SK-N-SH treated with all-trans-retinoic acid at 6 μM for 48 hours (cell line): ENCODE results near the gene PTPN11.

Experiments used
- ATAC-seq: fragments of 200-7000 bp; cut with Tn5 transposase; 3 replicates; pipeline ENCODE4 v1.9.1; 2020; ENCODE audit warnings: mild to moderate bottlenecking, moderate library complexity
- ARNTL ChIP-seq: fragments of 450-650 bp; formaldehyde crosslinking; IDR thresholded peaks from 2 replicates; pipeline ENCODE4 v1.5.0; 2020; ENCODE audit warnings: low read depth, mild to moderate bottlenecking, moderate library complexity, borderline replicate concordance
- BACH2 ChIP-seq: fragments of 250-450 bp; sonication (Bioruptor Pico); IDR thresholded peaks from 2 replicates; pipeline ENCODE4 v1.9.0; 2021; ENCODE audit warnings: mild to moderate bottlenecking, borderline replicate concordance
- CSDC2 ChIP-seq: fragments of 250-450 bp; sonication (Bioruptor Pico); IDR thresholded peaks from 2 replicates; pipeline ENCODE4 v1.5.0; 2020; ENCODE audit warnings: mild to moderate bottlenecking, moderate library complexity
- CSRNP3 ChIP-seq: fragments of 250-450 bp; sonication (Bioruptor Pico); IDR thresholded peaks from 2 replicates; pipeline ENCODE4 v1.5.1; 2021; ENCODE audit warnings: mild to moderate bottlenecking, moderate library complexity
- ESRRG ChIP-seq: fragments of 250-450 bp; sonication (Bioruptor Pico); IDR thresholded peaks from 2 replicates; pipeline ENCODE4 v1.6.1; 2021; ENCODE audit warnings: mild to moderate bottlenecking
- GLIS3 ChIP-seq: fragments of 250-450 bp; sonication (Bioruptor Pico); IDR thresholded peaks from 2 replicates; pipeline ENCODE4 v1.5.0; 2020; ENCODE audit warnings: mild to moderate bottlenecking, moderate library complexity
- ISL1 ChIP-seq: fragments of 250-450 bp; sonication (Bioruptor Pico); IDR thresholded peaks from 2 replicates; pipeline ENCODE4 v2.1.2; 2022; ENCODE audit warnings: mild to moderate bottlenecking, moderate library complexity
- OSR1 ChIP-seq: fragments of 250-450 bp; sonication (Bioruptor Pico); IDR thresholded peaks from 2 replicates; pipeline ENCODE4 v1.8.0; 2022; ENCODE audit warnings: moderate library complexity, mild to moderate bottlenecking, inconsistent platforms
- PATZ1 ChIP-seq: fragments of 250-450 bp; sonication (Bioruptor Pico); IDR thresholded peaks from 2 replicates; pipeline ENCODE4 v1.8.0; 2020; ENCODE audit warnings: mild to moderate bottlenecking, moderate library complexity, borderline replicate concordance
- POU6F1 ChIP-seq: fragments of 250-450 bp; sonication (Bioruptor Pico); IDR thresholded peaks from 2 replicates; pipeline ENCODE4 v1.8.0; 2021; ENCODE audit warnings: low read depth, mild to moderate bottlenecking, moderate library complexity, borderline replicate concordance
- PPARA ChIP-seq: fragments of 250-450 bp; sonication (Bioruptor Pico); IDR thresholded peaks from 2 replicates; pipeline ENCODE4 v1.5.0; 2020; ENCODE audit warnings: mild to moderate bottlenecking, borderline replicate concordance
- TCF4 ChIP-seq: fragments of 250-450 bp; sonication (Bioruptor Pico); IDR thresholded peaks from 2 replicates; pipeline ENCODE4 v1.8.0; 2021; ENCODE audit warnings: mild to moderate bottlenecking, moderate library complexity, borderline replicate concordance
- TOX ChIP-seq: fragments of 250-450 bp; sonication (Bioruptor Pico); IDR thresholded peaks from 2 replicates; pipeline ENCODE4 v1.8.0; 2021; ENCODE audit warnings: mild to moderate bottlenecking, moderate library complexity, borderline replicate concordance
- TSHZ2 ChIP-seq: fragments of 250-450 bp; sonication (Bioruptor Pico); IDR thresholded peaks from 2 replicates; pipeline ENCODE4 v1.5.0; 2020; ENCODE audit warnings: mild to moderate bottlenecking, moderate library complexity
- ZC3H10 ChIP-seq: fragments of 250-450 bp; sonication (Bioruptor Pico); IDR thresholded peaks from 2 replicates; pipeline ENCODE4 v1.5.1; 2021; ENCODE audit warnings: mild to moderate bottlenecking, moderate library complexity
- ZFP3 ChIP-seq: fragments of 250-450 bp; sonication (Bioruptor Pico); IDR thresholded peaks from 2 replicates; pipeline ENCODE4 v1.5.0; 2020; ENCODE audit warnings: mild to moderate bottlenecking, moderate library complexity
- ZFP30 ChIP-seq: fragments of 450-650 bp; formaldehyde crosslinking; IDR thresholded peaks from 2 replicates; pipeline ENCODE4 v1.5.0; 2022; ENCODE audit warnings: mild to moderate bottlenecking, moderate library complexity
- ZNF565 ChIP-seq: fragments of 450-650 bp; formaldehyde crosslinking; conservative IDR thresholded peaks from 2 replicates; pipeline ENCODE4 v1.5.0; 2020; ENCODE audit warnings: low read depth, mild to moderate bottlenecking, moderate library complexity

The PTPN11 gene

GRCh38 chr12:112506513-112507166, 87.9 kb downstream of the PTPN11 start (continued):
- no peak for TF ChIP-seq TSHZ2 (CRISPR knock-in tag)
- TF ChIP-seq ZFP3 (CRISPR knock-in tag): no peak

- no peak for ATAC-seq
- no peak for TF ChIP-seq ZFP30 (CRISPR knock-in tag)
- TF ChIP-seq ARNTL (CRISPR knock-in tag): no peak
- no peak for TF ChIP-seq GLIS3
- no peak for TF ChIP-seq OSR1
- TF ChIP-seq CSRNP3 (CRISPR knock-in tag): no peak
- no peak for TF ChIP-seq BACH2 (CRISPR knock-in tag)
- no peak for TF ChIP-seq CSDC2 (CRISPR knock-in tag)
- TF ChIP-seq TCF4: no peak
- TF ChIP-seq PPARA (CRISPR knock-in tag): no peak
- no peak for TF ChIP-seq ZFP3 (CRISPR knock-in tag)
- no peak for TF ChIP-seq POU6F1 (CRISPR knock-in tag)
- TF ChIP-seq ZNF565 (CRISPR knock-in tag): no peak
These were observed 94.7 kb downstream of the PTPN11 start for GRCh38 chr12:112513471-112513870.

GRCh38 chr12:112514456-112514855, 95.7 kb downstream of the PTPN11 start:
- ATAC-seq: no peak
- TF ChIP-seq ZC3H10 (CRISPR knock-in tag) (no peak), ISL1 (no peak), PPARA (CRISPR knock-in tag) (no peak), TOX (no peak), TSHZ2 (CRISPR knock-in tag) (no peak), TCF4 (no peak), ESRRG (CRISPR knock-in tag) (no peak), ZFP30 (CRISPR knock-in tag) (no peak), CSDC2 (CRISPR knock-in tag) (no peak), PATZ1 (CRISPR knock-in tag) (no peak)
